ENCODE data around the gene ETV3L. TPM values are rescaled to one million over a fixed set of nuclear protein-coding genes. Genes with fewer than 3 reads are reported as not detected.

Gene ETV3L
- total RNA-seq, 1 experiment from 2014 or later, result 0.13 TPM

DNA sequence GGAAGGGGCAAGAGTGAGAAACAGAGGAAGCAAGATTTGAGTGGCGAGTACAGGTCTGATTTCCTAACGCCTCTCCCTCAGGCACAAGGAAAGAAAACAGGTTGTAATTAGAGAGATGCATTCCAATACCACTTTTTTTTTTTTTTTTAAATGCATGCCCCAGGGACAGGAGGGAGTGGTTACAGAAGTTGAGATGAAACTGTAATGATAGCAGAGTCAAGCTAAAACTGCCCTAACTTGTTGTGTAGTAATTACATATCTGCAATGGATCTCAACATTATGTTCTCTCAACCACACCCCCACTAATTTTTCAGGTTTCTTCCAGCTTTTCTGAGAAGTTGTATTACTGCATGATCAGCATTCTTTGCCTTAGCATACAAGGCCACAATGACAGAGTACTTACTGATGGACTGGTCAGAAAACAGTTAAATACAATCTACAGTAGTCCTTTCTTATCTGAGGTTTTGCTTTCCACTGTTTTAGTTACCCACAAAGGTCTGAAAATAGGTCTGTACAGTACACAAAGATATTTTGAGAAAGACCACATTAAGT, 33.1 kb upstream of the ETV3L start (continued):
- no peak for TF ChIP-seq ZNF281 (CRISPR knock-in tag; IDR thresholded peaks at IDR 0.05)
- no peak for TF ChIP-seq IRF1 (CRISPR knock-in tag; IDR thresholded peaks at IDR 0.05)

- ChIA-PET POLR2A (no interaction called here), CTCF (interaction anchor here (1.4 to 2.0 kb wide), 2 partner anchors 23 to 42 kb away, joined by 3 to 6 read pairs; no protein-coding TSS in a partner anchor)
- no peak for TF ChIP-seq ZNF138 (CRISPR knock-in tag; conservative IDR thresholded peaks at IDR 0.05)
- no peak for TF ChIP-seq ATF3 (CRISPR knock-in tag; conservative IDR thresholded peaks at IDR 0.05)
- no peak for TF ChIP-seq JUN (CRISPR knock-in tag; IDR thresholded peaks at IDR 0.05)
- TF ChIP-seq SOX15 (CRISPR knock-in tag; IDR thresholded peaks at IDR 0.05), result no peak
- no peak for TF ChIP-seq ETV6 (CRISPR knock-in tag; IDR thresholded peaks at IDR 0.05)
- no peak for TF ChIP-seq NR3C1 (CRISPR knock-in tag; conservative IDR thresholded peaks at IDR 0.05; ENCODE audit: low read depth)
- no peak for TF ChIP-seq MYBL2 (CRISPR knock-in tag; IDR thresholded peaks at IDR 0.05)
- no peak for TF ChIP-seq IRF2 (CRISPR knock-in tag; IDR thresholded peaks at IDR 0.05; ENCODE audit: borderline replicate concordance, low read depth)
- no peak for TF ChIP-seq SMAD4 (CRISPR knock-in tag; IDR thresholded peaks at IDR 0.05)
- TF ChIP-seq HMGXB4 (CRISPR knock-in tag; IDR thresholded peaks at IDR 0.05), result no peak
- TF ChIP-seq MLX (CRISPR knock-in tag; IDR thresholded peaks at IDR 0.05), result no peak
- TF ChIP-seq ZNF263 (CRISPR knock-in tag; IDR thresholded peaks at IDR 0.05; ENCODE audit: low read depth), result no peak
- ATAC-seq, result no peak
- Mint-ChIP-seq H3K27me3 (ENCODE audit: low read depth) (no peaks in the 10 kb centered on the region), H3K4me3 (no peak overlapping the region), H3K36me3 (peaks cover 71% of the 10 kb centered on the region), H3K9me3 (no peaks in the 10 kb centered on the region), H3K27ac (no peak overlapping the region), H3K4me1 (peaks cover 10% of the 10 kb centered on the region)
- DNase-seq (ENCODE audit: low spot score), result no peak
These were observed 32.5 kb upstream of the ETV3L start for GRCh38 chr1:157132111-157132510.

DNA sequence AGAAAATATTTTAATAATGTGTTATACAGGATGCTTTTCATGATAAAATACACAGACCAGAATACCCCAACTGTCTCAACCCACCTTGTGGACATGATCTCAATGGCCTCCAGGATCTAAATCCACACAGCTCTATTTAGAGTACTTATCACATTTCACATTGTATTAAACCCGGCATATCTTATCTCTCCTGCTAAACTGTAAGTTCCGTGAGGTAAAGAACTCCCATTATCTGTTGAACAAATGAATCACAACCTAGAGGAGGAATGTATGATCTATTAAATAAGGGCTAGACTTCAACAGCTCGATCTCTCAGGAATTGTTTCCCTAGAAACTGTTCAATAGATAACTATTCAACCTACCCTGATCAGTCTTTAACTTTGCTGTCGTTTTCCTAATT, 31.7 kb upstream of the ETV3L start:
- CTCF ChIA-PET, result interaction anchor here (1.4 to 2.0 kb wide), 2 partner anchors 24 to 41 kb away, joined by 3 to 6 read pairs; no protein-coding TSS in a partner anchor
- no peak for ATAC-seq
- Mint-ChIP-seq H3K9me3 (no peaks in the 10 kb centered on the region), H3K4me1 (peaks cover 2% of the 10 kb centered on the region), H3K27me3 (ENCODE audit: low read depth) (no peaks in the 10 kb centered on the region), H3K4me3 (no peak overlapping the region), H3K27ac (no peak overlapping the region), H3K36me3 (peaks cover 74% of the 10 kb centered on the region)
- POLR2A ChIA-PET, result interaction anchor here (0.7 kb wide), 1 partner anchor 396 kb away, joined by 3 read pairs; no protein-coding TSS in a partner anchor
- no peak for DNase-seq (ENCODE audit: low spot score)
- TF ChIP-seq TEAD4 (CRISPR knock-in tag; IDR thresholded peaks at IDR 0.05) (no peak), USF1 (CRISPR knock-in tag; IDR thresholded peaks at IDR 0.05) (no peak), PREB (CRISPR knock-in tag; IDR thresholded peaks at IDR 0.05; ENCODE audit: borderline replicate concordance) (no peak), IRF2 (CRISPR knock-in tag; IDR thresholded peaks at IDR 0.05; ENCODE audit: borderline replicate concordance, low read depth) (no peak), ATF3 (CRISPR knock-in tag; conservative IDR thresholded peaks at IDR 0.05) (no peak), RELA (CRISPR knock-in tag; IDR thresholded peaks at IDR 0.05; ENCODE audit: borderline replicate concordance) (no peak), NFYB (CRISPR knock-in tag; conservative IDR thresholded peaks at IDR 0.05; ENCODE audit: low read depth) (no peak)
- TF ChIP-seq, protein P1, sequence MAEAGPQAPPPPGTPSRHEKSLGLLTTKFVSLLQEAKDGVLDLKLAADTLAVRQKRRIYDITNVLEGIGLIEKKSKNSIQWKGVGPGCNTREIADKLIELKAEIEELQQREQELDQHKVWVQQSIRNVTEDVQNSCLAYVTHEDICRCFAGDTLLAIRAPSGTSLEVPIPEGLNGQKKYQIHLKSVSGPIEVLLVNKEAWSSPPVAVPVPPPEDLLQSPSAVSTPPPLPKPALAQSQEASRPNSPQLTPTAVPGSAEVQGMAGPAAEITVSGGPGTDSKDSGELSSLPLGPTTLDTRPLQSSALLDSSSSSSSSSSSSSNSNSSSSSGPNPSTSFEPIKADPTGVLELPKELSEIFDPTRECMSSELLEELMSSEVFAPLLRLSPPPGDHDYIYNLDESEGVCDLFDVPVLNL (CRISPR knock-in tag; IDR thresholded peaks at IDR 0.05; ENCODE audit: borderline replicate concordance, low read depth), result no peak
- TF ChIP-seq, protein P2, sequence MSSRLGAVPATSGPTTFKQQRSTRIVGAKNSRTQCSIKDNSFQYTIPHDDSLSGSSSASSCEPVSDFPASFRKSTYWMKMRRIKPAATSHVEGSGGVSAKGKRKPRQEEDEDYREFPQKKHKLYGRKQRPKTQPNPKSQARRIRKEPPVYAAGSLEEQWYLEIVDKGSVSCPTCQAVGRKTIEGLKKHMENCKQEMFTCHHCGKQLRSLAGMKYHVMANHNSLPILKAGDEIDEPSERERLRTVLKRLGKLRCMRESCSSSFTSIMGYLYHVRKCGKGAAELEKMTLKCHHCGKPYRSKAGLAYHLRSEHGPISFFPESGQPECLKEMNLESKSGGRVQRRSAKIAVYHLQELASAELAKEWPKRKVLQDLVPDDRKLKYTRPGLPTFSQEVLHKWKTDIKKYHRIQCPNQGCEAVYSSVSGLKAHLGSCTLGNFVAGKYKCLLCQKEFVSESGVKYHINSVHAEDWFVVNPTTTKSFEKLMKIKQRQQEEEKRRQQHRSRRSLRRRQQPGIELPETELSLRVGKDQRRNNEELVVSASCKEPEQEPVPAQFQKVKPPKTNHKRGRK (CRISPR knock-in tag; IDR thresholded peaks at IDR 0.05; ENCODE audit: borderline replicate concordance), result no peak
